Erythroblast (primary cell): Measurements from ENCODE around the gene KCNK17.

ENCODE experiments used
- DNase-seq, 2 experiments: peaks; one replicate each; lab custom pipeline; 2025; lab: John Stamatoyannopoulos, UW
- GATA1 ChIP-seq: IDR thresholded peaks from 2 replicates; pipeline ENCODE4 v1.6.1; 2011; ENCODE audit warnings: low read depth, mild to moderate bottlenecking, control low read depth, low read length, moderate library complexity
- POLR2A ChIP-seq: IDR thresholded peaks from 2 replicates; pipeline ENCODE4 v1.6.1; 2011; ENCODE audit warnings: mild to moderate bottlenecking, low read length

Gene KCNK17

GRCh38 chr6:39280247-39280731 is 33.9 kb downstream of the KCNK17 start:
- no peak for DNase-seq
- TF ChIP-seq POLR2A: no peak
- TF ChIP-seq GATA1: no peak

- DNase-seq: no peak
- no peak for TF ChIP-seq GATA1
These were observed 34.7 kb downstream of the KCNK17 start for GRCh38 chr6:39279539-39279938.

- TF ChIP-seq POLR2A: no peak
- TF ChIP-seq GATA1: no peak
- DNase-seq: no peak
These were observed 37.7 kb downstream of the KCNK17 start for GRCh38 chr6:39276379-39276995.

- DNase-seq: no peak
- TF ChIP-seq POLR2A (no peak), GATA1 (no peak)
These were observed 39.3 kb downstream of the KCNK17 start for GRCh38 chr6:39274903-39275302.

GRCh38 chr6:39274471-39274870 is 39.7 kb downstream of the KCNK17 start:
- no peak for DNase-seq
- TF ChIP-seq GATA1 (no peak), POLR2A (no peak)

- DNase-seq: no peak
- TF ChIP-seq POLR2A: no peak
- no peak for TF ChIP-seq GATA1
These were observed 40.8 kb downstream of the KCNK17 start for GRCh38 chr6:39273406-39273821.

GRCh38 chr6:39269961-39270360 is 44.3 kb downstream of the KCNK17 start:
- DNase-seq: no peak
- TF ChIP-seq POLR2A (no peak), GATA1 (no peak)

GRCh38 chr6:39268721-39269120 is 45.5 kb downstream of the KCNK17 start:
- TF ChIP-seq POLR2A (no peak), GATA1 (no peak)
- no peak for DNase-seq

GRCh38 chr6:39268171-39268570 is 46.0 kb downstream of the KCNK17 start:
- DNase-seq: no peak
- no peak for TF ChIP-seq POLR2A

GRCh38 chr6:39266782-39267355 is 47.4 kb downstream of the KCNK17 start:
- DNase-seq: no peak
- TF ChIP-seq POLR2A (no peak), GATA1 (no peak)

GRCh38 chr6:39266375-39266774 is 47.8 kb downstream of the KCNK17 start:
- TF ChIP-seq POLR2A: no peak
- TF ChIP-seq GATA1: no peak
- DNase-seq: no peak

- TF ChIP-seq GATA1: no peak
- no peak for TF ChIP-seq POLR2A
- no peak for DNase-seq
These were observed 50.7 kb downstream of the KCNK17 start for GRCh38 chr6:39263303-39264037.

GRCh38 chr6:39261751-39262150 is 52.5 kb downstream of the KCNK17 start:
- DNase-seq: no peak
- TF ChIP-seq GATA1 (no peak), POLR2A (no peak)

- TF ChIP-seq POLR2A (no peak), GATA1 (no peak)
- no peak for DNase-seq
These were observed 53.3 kb downstream of the KCNK17 start for GRCh38 chr6:39260953-39261352.
